Activated CD8-positive, alpha-beta memory T cell treated with anti-CD3 and anti-CD28 coated beads, Interleukin-2, amount 50 U/mL, for 1 hour (primary cell): Measurements from ENCODE around the gene TSSK6.

Source experiments
- DNase-seq: peaks from one replicate; pipeline ENCODE4 v3.0.0-alpha.2; 2020; ENCODE audit errors: extremely low read depth

The TSSK6 gene

DNA sequence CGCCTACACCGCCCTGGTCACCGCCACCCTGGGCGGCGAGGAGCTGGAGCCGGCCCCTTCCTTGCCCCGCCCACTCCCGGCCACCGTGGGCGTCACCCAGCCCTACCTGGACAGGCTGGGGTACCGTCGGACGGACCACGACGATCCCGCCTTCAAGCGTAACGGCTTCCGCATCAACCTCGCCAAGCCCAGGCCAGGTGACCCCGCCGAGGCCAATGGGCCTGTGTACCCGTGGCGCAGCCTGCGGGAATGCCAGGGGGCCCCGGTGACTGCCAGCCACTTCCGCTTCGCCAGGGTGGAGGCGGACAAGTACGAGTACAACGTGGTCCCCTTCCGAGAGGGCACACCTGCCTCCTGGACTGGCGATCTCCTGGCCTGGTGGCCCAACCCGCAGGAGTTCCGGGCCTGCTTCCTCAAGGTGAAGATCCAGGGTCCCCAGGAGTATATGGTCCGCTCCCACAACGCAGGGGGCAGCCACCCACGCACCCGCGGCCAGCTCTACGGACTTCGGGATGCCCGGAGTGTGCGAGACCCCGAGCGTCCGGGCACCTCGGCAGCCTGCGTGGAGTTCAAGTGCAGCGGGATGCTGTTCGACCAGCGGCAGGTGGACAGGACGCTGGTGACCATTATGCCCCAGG, 29.7 kb upstream of the TSSK6 start:
- DNase-seq: no peak

DNA sequence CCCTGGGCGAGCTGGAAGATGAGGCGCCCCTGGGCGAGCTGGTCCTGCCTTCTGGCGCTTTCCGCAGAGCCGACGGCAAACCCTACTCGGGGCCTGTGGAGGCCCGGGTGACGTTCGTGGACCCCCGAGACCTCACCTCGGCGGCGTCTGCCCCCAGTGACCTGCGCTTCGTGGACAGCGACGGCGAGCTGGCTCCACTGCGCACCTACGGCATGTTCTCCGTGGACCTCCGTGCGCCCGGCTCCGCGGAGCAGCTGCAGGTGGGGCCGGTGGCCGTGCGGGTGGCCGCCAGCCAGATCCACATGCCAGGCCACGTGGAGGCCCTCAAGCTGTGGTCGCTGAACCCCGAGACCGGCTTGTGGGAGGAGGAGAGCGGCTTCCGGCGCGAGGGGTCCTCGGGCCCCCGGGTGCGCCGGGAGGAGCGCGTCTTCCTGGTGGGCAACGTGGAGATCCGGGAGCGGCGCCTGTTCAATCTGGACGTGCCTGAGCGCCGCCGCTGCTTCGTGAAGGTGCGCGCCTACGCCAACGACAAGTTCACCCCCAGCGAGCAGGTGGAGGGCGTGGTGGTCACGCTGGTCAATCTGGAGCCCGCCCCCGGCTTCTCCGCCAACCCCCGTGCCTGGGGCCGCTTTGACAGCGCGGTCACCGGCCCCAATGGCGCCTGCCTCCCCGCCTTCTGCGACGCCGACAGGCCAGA, 29.1 kb upstream of the TSSK6 start:
- no peak for DNase-seq

GRCh38 chr19:19543640-19544039, 28.3 kb upstream of the TSSK6 start:
- DNase-seq: no peak

GRCh38 chr19:19543101-19543500, 27.8 kb upstream of the TSSK6 start:
- no peak for DNase-seq

- no peak for DNase-seq
Measured at GRCh38 chr19:19542507-19542906, 27.2 kb upstream of the TSSK6 start.

- DNase-seq: no peak
Measured at GRCh38 chr19:19541616-19542015, 26.3 kb upstream of the TSSK6 start.

- DNase-seq: peak; percentile 25
Measured at GRCh38 chr19:19540715-19541515, 25.6 kb upstream of the TSSK6 start.

GRCh38 chr19:19540064-19540714, 24.8 kb upstream of the TSSK6 start:
- peak; percentile 31 for DNase-seq

DNA sequence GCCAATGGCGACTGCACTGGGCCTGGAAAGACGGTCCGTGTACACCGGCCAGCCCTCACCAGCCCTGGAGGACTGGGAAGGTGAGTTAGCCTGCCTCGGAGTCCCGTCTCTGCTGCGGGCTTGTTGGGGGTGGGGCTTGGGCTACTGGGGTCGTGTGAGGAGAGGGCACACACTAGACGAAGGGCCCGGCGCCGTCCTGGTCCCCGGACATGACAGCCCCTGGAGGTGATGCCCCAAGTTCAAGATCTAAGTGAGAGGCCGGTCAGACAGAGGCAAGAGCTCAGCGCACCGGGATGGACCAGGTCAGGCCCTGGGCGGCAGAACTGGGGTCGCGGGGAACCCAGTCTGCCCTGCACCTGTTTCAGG, 24.3 kb upstream of the TSSK6 start:
- no peak for DNase-seq

DNA sequence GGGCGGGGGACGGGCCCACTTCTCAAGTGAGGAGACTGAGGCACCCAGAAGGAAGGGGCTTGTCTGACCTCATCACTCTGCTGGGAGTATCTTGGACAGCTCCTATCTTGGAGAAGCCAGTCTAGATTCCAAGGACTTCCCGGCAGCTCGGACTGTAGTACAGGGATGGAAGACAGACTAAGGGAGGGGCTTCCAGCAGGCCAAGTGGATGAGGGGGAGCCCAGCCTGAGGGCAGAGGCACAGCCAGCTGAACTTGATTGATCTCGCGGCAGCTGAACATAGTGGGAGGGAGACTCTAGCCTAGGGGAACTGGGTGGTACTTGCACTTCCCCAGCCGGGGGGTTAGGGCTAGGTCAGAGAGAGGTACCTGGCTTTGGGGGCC, 23.4 kb upstream of the TSSK6 start:
- no peak for DNase-seq

GRCh38 chr19:19538061-19538784, 22.9 kb upstream of the TSSK6 start, which contains the start of gene CILP2:
TSS of gene CILP2 (plus strand) at chr19:19538265. CDS start at chr19:19538350, 85 bp downstream.
- DNase-seq: no peak

GRCh38 chr19:19537075-19538048, 22.0 kb upstream of the TSSK6 start:
- no peak for DNase-seq

- DNase-seq: no peak
Measured at GRCh38 chr19:19535311-19536191, 20.2 kb upstream of the TSSK6 start.

DNA sequence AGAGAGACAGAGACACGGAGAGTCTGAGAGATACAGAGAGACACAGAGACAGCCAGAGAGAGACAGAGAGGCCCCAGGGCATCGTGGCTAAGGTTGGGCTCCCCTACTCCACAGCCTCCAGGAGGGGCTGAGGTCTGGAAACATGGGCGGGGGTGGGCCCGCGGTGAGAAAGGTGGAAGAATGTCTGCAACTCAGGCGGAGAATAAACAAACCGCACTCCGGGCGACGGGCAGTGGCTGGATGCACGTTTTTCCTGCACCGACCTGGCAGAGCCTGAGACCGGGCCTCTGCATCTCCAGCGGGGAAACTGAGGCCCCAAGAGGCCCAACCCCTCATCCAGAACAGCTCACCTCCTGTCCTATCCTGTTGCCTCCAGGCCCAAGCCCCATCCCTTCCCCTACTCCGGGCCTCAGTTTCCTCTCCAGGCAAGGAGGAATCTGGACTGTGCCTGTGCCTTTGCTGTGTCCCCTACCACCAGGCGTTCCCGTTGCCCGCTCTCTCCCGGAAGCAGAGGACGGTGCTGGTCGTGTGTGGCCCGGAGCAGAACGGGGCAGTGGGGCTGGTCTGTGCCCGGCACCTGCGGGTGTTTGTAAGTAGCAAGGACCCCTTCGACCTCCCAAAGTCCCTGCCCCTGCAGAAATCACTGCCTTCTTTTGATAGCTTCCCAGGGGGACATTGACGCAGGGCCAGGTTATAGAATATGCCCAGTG, 19.4 kb upstream of the TSSK6 start:
- DNase-seq: no peak

DNA sequence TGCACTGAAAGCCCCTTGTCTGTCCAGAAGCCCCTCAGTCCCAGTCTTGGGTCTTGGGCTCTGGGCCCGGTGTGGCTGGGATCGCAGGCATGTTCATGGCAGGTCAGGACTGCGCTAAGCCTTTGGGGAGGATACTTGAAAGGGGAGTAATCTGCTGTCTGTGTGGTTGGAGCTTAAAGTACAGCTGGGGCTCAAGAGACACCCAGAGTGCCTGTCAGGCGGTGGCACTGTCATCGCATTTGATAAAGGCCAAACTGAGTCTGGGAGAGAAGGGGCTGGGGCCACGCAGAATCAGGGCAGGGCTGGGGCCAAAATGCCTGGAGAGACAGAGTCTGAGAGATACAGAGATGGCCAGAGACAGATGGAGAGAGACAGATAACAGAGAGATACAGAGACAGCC, 18.5 kb upstream of the TSSK6 start:
- no peak for DNase-seq

- DNase-seq: no peak
Measured at GRCh38 chr19:19532806-19533701, 17.7 kb upstream of the TSSK6 start.

- DNase-seq: peak; percentile 53
Measured at GRCh38 chr19:19531951-19532805, 16.8 kb upstream of the TSSK6 start.
